NCI-H226 (cell line): Measurements from ENCODE around the gene SHE.
"Not testable (repeated sequence)": the region's sequence is repeated elsewhere in the genome, so short reads cannot be mapped to it uniquely, and the experiment has no call there.

Source experiments
- DNase-seq: peaks from one replicate; pipeline ENCODE4 v3.0.0-alpha.2; 2015

The SHE gene

DNA sequence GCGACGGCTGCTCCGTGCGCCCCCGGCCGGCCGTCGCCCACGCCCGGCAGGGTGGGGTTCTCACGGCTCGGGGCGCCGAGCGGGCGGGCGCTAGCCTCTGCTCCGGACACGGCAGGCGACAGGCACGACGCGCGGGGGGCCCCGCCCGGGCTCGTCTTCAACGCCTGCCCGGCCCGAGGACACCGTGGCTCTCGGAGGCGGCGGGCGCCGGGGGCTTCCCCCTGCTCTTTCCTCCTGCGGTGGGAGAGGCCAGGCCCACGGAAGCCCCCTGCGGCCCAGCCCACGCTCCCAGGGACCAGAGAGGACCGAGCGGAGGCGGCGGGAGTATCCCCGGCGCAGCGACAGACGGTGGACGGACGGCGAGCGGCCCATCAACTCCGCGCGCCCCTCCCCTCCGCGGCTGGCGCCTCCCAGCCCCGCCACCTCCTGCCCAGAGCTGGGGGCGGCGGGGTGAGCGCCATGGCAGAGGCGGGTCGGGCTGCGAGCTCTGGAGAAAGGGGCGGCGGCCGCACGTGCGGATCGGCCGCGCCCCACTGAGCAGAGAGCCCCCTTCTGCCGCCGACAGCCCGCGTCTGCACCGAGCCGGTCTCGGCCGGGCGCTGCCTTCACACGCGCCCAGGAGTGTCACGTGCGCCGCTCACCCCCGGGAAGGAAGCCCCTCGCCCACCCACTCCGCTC is at the start of gene SHE, which contains the start of gene TDRD10:
SHE (minus strand) TSS at position 347 of the 678 bp plus-strand sequence. CDS start 386 bp downstream, outside the sequence.
TDRD10 (plus strand) TSS at position 154 of the 678 bp plus-strand sequence. CDS start 4,685 bp downstream, outside the sequence.
- DNase-seq, result no peak

DNA sequence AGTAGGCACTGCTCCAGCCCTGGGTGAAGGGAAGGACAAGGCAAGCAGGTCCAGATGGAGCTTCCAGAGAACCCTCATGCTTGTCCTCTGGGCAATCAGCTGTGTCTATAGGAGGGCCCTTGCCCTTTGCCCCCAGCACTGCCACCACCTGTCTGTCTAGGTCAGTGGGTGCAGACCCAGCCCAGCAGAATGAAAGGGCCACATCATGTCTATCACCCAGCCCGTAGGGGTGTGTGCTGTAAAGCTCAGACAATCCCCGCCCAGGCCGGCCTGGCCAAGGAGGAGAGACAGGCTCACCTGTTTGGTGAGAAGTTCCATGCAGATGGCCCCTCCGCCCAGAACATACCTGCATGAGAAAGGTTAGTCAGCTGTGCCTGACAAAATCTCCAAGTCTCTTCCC is 49.3 kb upstream of the SHE start:
- no peak for DNase-seq

DNA sequence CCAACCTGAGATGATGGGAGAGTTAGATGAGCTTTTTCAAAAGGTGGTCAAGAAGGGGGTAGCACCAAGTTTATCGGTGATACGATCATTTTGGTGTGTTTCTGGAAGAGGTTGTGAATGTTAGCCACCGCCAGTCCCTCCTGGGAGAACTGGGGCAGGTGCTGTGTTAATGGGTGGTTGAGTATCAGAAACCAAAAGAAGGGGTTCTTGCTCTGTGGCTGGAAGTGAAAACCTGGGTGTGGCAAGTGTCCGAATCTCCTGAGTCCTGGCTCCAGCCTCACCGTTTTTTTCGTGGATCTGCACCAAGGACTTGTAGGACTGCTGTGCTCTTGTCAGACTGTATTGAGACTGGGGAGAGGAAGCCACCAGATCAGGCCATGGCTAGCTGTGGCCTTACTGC is 48.4 kb upstream of the SHE start:
- DNase-seq, result no peak

GRCh38 chr1:154550070-154550469 is 47.9 kb upstream of the SHE start:
- DNase-seq, result no peak

DNA sequence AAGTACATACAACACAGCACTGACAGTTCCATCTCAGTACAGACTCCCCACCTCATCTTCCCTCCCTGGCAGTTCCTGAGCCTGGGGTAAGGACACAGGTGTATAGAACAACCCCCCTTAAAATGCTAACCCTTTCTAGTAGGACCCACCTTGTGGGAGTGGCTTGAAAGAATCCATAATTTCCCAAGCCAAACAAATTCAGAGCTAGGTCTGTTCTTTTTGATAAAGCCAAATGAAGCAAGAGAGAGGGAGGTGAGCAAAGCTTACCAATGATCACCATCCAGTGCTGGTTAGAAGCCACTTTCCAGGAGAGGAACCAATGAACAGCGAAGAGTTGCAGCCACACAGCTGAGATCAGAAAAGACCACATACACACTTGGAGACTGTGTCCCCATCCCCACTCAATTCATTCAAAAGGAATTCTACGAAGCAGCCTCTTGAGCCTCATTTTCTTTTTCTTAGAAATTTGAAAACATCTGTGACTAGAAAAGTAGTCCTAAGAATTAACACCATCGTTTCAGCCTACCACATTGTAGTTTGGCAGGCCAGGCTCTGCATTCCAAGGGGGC is 47.1 kb upstream of the SHE start:
- DNase-seq, result no peak

DNA sequence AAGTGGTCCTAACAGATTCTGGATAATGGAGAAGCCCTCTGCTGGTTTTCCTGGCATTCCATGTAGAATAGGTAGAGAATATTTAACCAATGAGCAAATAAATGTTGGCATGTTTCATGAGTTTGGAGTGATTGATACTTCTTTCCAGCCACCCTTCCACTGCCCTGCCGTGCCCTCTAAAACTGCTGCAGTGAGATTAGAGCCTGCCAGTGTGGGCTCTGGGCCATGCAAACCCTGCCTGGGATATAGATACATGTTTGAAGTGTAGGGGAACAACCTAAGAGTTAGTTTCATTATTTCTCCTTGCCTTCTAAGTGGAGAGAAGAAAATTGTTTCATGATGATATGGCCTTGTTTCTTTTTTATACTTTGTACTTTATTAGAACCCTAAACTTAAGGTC is 45.8 kb upstream of the SHE start:
- no peak for DNase-seq

- DNase-seq, result no peak
These were observed 45.0 kb upstream of the SHE start for GRCh38 chr1:154547105-154547732.

- DNase-seq, result peak; percentile 53
These were observed 44.3 kb upstream of the SHE start for GRCh38 chr1:154546264-154547063.

- DNase-seq, result no peak
These were observed 39.0 kb upstream of the SHE start for GRCh38 chr1:154541231-154541630.

DNA sequence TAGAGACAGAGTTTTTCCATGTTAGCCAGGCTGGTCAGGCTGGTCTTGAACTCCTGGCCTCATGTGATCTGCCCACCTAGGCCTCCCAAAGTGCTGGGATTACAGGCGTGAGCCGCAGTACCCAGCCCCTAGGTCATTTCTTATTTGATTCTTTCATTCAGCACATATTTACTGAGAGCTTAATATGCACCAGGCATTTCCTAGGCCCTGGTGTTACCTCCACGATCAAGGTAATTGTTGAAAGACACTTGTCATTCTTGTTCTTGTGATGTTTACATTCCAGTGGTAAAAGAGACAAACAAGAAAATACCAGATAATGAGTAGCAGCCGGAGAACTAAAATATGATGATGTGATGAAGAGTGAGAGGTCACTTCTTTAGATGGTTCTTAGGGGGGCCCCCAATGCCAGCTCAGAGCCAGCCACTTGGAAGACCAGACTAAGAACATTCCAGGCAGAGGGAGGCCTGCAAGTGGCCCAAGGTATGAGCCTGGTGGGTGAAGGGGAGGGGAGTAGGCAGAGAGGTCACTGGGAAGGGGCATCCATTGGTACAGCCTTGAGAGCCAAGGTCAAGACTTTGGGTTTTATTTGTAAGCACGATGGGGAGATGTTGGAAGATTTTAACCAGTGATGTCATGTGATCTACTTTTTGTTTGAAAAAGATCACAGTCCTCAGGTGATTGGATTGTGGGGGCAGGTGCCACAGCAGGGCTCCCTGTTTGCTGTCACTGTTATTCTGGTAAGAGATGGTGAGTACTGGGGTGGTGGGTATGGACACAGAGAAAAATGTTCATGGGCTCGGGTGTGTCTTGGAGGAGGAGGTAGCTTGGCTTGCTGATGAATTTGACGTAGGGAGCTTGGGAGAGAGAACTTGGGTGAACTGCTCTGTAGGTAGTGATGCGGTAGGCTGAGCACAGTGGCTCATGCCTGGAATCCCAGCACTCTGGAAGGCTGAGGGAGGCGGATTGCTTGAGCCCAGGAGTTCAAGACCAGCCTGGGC is 37.6 kb upstream of the SHE start:
- DNase-seq, result no peak

- DNase-seq, result no peak
These were observed 34.4 kb upstream of the SHE start for GRCh38 chr1:154536570-154536969.

GRCh38 chr1:154533952-154534844 is 32.0 kb upstream of the SHE start:
- peak; percentile 24 for DNase-seq

GRCh38 chr1:154531950-154532349 is 29.7 kb upstream of the SHE start:
- not testable (repeated sequence) for DNase-seq

GRCh38 chr1:154529308-154529707 is 27.1 kb upstream of the SHE start:
- no peak for DNase-seq

DNA sequence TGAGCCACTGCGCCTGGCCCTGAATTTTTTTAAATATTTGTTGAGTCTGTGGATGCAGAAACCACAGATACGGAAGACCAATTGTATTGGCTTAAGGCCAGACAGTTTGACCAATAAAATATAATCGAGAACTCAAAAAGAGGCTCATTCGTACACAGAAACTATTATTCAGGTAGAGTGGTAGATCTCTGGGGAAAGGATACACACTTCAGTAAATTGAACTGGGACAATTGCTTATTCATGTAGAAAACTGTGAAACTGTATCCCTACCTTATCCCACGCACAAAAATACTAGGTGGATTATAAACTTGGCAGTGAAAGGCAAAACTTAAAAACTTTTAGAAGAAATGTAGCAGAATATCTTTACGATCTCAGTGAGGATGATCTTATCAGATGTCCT is 25.0 kb upstream of the SHE start:
- DNase-seq, result no peak

DNA sequence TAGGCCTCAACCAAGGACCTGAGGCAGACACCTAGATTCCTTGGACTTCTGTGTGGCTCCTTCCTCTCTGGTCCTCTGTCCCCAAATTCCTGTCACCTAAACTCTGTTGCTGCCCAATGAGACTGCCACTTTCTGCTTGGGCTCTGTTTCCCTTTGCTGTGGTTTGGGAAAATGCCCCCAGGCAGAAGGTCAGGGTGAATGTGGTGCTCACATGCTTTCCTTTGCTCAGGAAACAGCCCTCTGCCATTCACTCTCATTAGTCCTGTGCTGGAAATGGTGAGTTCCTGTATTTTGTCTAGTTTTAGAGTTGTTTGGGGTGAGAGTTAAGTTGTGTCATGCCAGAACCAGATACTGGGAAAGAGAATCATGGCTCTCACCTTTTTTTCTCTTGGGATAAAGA is 22.7 kb upstream of the SHE start:
- DNase-seq, result no peak

GRCh38 chr1:154521695-154522094 is 19.5 kb upstream of the SHE start:
- DNase-seq, result no peak

DNA sequence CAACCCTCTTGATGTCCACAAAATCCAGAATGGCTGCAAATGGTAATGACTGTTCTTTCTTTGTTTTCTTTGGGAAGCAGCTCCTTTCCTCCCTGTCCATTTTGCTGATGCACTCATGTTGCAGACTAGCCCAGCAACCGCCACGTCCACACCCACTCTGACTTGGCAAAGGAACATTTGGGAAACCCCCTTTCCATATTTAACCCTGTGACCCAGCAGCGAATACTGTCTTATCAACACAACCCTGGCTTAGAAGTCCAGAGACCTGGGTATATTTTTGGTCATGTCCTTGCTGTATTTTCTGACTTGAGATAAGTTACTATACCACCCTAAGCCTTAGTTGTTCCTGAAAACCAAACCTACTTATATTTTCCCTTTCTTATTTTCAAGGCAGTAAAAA is 18.1 kb upstream of the SHE start:
- peak; percentile 40 for DNase-seq

DNA sequence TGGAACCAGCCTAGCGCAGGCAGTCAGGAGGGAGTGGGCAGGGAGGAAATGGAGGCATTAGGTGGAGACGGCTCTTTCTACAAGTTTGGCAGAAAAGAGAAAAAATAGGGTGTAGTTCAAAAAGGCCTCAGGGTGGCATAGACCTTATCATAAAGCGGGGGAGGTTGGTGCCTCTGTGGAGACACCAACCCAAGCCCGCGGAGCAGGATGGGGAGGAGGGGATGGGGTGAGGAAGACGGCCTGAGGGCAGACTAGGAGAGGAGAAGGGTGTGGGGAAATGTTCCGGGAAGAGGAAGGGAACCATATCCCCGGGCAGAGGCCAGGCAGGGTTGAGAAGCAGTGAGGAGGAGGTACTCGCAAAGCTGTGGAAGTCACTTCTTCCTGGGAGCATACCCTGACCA is 17.4 kb upstream of the SHE start:
- peak; percentile 51 for DNase-seq

- DNase-seq, result no peak
These were observed 15.4 kb upstream of the SHE start for GRCh38 chr1:154517661-154518060.

DNA sequence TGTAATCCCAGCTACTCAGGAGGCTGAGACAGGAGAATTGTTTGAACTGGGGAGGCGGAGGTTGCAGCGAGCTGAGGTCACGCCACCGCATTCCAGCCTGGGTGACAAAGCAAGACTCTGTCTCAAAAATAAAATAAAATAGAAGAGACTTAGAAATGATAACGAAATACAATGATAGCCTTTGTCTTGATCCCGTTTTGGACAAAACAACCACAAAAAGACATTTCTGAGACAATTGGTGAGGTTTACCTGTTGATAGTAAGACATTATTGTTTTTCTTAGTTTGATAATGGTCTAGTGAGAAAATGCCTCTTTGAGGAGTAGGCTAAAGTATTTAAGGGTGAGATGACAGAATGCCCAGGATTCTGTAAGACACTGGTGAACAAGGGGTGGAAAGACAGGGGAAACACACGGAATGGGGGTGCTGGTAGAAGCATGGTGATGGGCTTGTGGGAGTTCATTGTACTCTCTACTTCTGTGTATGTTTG is 11.9 kb upstream of the SHE start:
- DNase-seq, result no peak
